ENCODE data around the gene ASB10.

ASB10 gene

GRCh38 chr7:151137791-151138152 lies 49.3 kb downstream of the ASB10 start:
- DNase-seq = no peak

GRCh38 chr7:151137076-151137675 lies 49.9 kb downstream of the ASB10 start:
- DNase-seq = no peak

GRCh38 chr7:151135866-151136843 lies 50.9 kb downstream of the ASB10 start:
- DNase-seq = no peak

GRCh38 chr7:151135525-151135845 lies 51.6 kb downstream of the ASB10 start:
- no peak for DNase-seq

GRCh38 chr7:151134743-151135524 lies 52.1 kb downstream of the ASB10 start:
- no peak for DNase-seq

GRCh38 chr7:151133986-151134742 lies 52.9 kb downstream of the ASB10 start:
- no peak for DNase-seq

- no peak for DNase-seq
These were observed 53.6 kb downstream of the ASB10 start for GRCh38 chr7:151133266-151133985.

- no peak for DNase-seq
These were observed 54.4 kb downstream of the ASB10 start for GRCh38 chr7:151132461-151133205.

GRCh38 chr7:151131592-151132293 lies 55.3 kb downstream of the ASB10 start:
- DNase-seq = peak in 35 of 51 donors; percentile 13 to 85 (median 60)

GRCh38 chr7:151131224-151131591 lies 55.8 kb downstream of the ASB10 start:
- DNase-seq = peak in 1 of 51 donors; percentile 59

- DNase-seq = peak in 1 of 51 donors; percentile 24
These were observed 56.3 kb downstream of the ASB10 start for GRCh38 chr7:151130741-151131157.

GRCh38 chr7:151129960-151130591 lies 57.0 kb downstream of the ASB10 start:
- DNase-seq = no peak

GRCh38 chr7:151129117-151129959 lies 57.7 kb downstream of the ASB10 start:
- no peak for DNase-seq

- DNase-seq = no peak
These were observed 58.3 kb downstream of the ASB10 start for GRCh38 chr7:151128716-151129115.

- DNase-seq = no peak
These were observed 58.9 kb downstream of the ASB10 start for GRCh38 chr7:151128144-151128543.

- DNase-seq = no peak
These were observed 60.4 kb downstream of the ASB10 start for GRCh38 chr7:151126491-151127137.

GRCh38 chr7:151125846-151126481 lies 61.1 kb downstream of the ASB10 start:
- DNase-seq = no peak
